Lower lobe of right lung (tissue), 2 donors: Measurements from ENCODE around the gene ADGRV1. TPM values are rescaled to one million over a fixed set of nuclear protein-coding genes. Genes with fewer than 3 reads are reported as not detected.

Experiments used
- ATAC-seq, 2 donors: fragments of 200-7000 bp; cut with Tn5 transposase; one replicate each; pipeline ENCODE4 v1.9.1; 2020 to 2022; ENCODE audit warnings: mild to moderate bottlenecking in 2 of 2, moderate library complexity in 2 of 2
- DNase-seq: peaks from one replicate; pipeline ENCODE4 v3.0.0-alpha.2; 2020
- H3K27ac ChIP-seq: fragments of 200-600 bp; one replicate; pipeline ENCODE4 v1.8.0; 2022
- H3K27me3 ChIP-seq: fragments of 200-600 bp; one replicate; pipeline ENCODE4 v1.8.0; 2022; ENCODE audit warnings: low read depth
- H3K36me3 ChIP-seq: fragments of 200-600 bp; one replicate; pipeline ENCODE4 v1.8.0; 2022; ENCODE audit warnings: mild to moderate bottlenecking
- H3K4me1 ChIP-seq: fragments of 200-600 bp; one replicate; pipeline ENCODE4 v1.8.0; 2022
- H3K4me3 ChIP-seq: fragments of 200-600 bp; one replicate; pipeline ENCODE4 v1.8.0; 2022; ENCODE audit warnings: mild to moderate bottlenecking
- H3K9me3 ChIP-seq: fragments of 200-600 bp; one replicate; pipeline ENCODE4 v1.8.0; 2022
- intact Hi-C: fragments of 100-400 bp; cut with DNase I; formaldehyde crosslinking; loops from one replicate; pipeline ENCODE4 v1.11.0; 2022
- total RNA-seq: library from RNA; stranded (reverse); fragmentation: NEBNext Ultra II Directional; extraction: Animal tissue kit (Norgen Biotek cat#: 25700); gene quantifications from one replicate; pipeline ENCODE4 v1.2.1, GENCODE V29; 2021
- TF ChIP-seq, protein P1 (sequence below): fragments of 200-600 bp; IDR thresholded peaks from one replicate; pipeline ENCODE4 v1.8.0; 2022; ENCODE audit warnings: antibody characterized with exemption, mild to moderate bottlenecking
- donor health status: DM: no; HTN: yes; CAD: no; lungs with severe emphysema.

ADGRV1 gene
- total RNA-seq, 1 donor from 2014 or later: 49.7 TPM

GRCh38 chr5:91000743-91001142 lies 442.1 kb downstream of the ADGRV1 start:
- Histone ChIP-seq H3K27me3 (no peaks in the 10 kb centered on the region), H3K36me3 (no peaks in the 10 kb centered on the region), H3K4me3 (no peak overlapping the region), H3K27ac (no peak overlapping the region), H3K4me1 (no peaks in the 10 kb centered on the region), H3K9me3 (peaks cover 9% of the 10 kb centered on the region)
- ATAC-seq (no peak), DNase-seq (no peak)
- TF ChIP-seq, protein P1, sequence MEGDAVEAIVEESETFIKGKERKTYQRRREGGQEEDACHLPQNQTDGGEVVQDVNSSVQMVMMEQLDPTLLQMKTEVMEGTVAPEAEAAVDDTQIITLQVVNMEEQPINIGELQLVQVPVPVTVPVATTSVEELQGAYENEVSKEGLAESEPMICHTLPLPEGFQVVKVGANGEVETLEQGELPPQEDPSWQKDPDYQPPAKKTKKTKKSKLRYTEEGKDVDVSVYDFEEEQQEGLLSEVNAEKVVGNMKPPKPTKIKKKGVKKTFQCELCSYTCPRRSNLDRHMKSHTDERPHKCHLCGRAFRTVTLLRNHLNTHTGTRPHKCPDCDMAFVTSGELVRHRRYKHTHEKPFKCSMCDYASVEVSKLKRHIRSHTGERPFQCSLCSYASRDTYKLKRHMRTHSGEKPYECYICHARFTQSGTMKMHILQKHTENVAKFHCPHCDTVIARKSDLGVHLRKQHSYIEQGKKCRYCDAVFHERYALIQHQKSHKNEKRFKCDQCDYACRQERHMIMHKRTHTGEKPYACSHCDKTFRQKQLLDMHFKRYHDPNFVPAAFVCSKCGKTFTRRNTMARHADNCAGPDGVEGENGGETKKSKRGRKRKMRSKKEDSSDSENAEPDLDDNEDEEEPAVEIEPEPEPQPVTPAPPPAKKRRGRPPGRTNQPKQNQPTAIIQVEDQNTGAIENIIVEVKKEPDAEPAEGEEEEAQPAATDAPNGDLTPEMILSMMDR: no peak
- intact Hi-C loops: no loop called here

DNA sequence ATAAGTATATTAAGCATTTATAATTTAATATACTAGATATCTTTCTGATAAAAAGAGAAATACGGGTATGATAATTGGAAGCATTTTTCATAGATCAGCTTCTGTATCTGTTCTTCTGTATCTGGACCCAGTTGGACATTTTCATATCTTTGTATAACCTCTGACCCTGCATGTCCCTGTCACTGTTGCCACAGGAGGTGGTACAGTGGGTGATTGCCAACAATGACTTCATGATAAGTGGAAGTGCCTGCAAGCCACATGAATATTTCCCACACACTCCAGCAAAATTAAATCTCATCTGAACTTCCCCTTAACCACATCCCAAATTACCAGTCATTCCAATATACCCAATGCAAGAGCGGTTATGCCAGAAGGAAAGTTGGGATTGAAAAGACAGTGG lies 448.1 kb downstream of the ADGRV1 start:
- H3K4me3 ChIP-seq: no peak overlapping the region
- no peak overlapping the region for H3K27ac ChIP-seq
- H3K27me3 ChIP-seq: no peaks in the 10 kb centered on the region
- intact Hi-C loops: no loop called here
- H3K9me3 ChIP-seq: no peaks in the 10 kb centered on the region
- H3K36me3 ChIP-seq: no peaks in the 10 kb centered on the region
- peak; percentile 9 to 31 for ATAC-seq
- TF ChIP-seq, protein P1: no peak
- no peaks in the 10 kb centered on the region for H3K4me1 ChIP-seq
- no peak for DNase-seq

- no peaks in the 10 kb centered on the region for H3K9me3 ChIP-seq
- no peak for ATAC-seq
- no peaks in the 10 kb centered on the region for H3K27me3 ChIP-seq
- H3K36me3 ChIP-seq: no peaks in the 10 kb centered on the region
- no peak overlapping the region for H3K4me3 ChIP-seq
- TF ChIP-seq, protein P1: no peak
- no peak overlapping the region for H3K27ac ChIP-seq
- DNase-seq: no peak
- intact Hi-C loops: no loop called here
- H3K4me1 ChIP-seq: no peaks in the 10 kb centered on the region
Measured at GRCh38 chr5:91007251-91007650, 448.7 kb downstream of the ADGRV1 start.

DNA sequence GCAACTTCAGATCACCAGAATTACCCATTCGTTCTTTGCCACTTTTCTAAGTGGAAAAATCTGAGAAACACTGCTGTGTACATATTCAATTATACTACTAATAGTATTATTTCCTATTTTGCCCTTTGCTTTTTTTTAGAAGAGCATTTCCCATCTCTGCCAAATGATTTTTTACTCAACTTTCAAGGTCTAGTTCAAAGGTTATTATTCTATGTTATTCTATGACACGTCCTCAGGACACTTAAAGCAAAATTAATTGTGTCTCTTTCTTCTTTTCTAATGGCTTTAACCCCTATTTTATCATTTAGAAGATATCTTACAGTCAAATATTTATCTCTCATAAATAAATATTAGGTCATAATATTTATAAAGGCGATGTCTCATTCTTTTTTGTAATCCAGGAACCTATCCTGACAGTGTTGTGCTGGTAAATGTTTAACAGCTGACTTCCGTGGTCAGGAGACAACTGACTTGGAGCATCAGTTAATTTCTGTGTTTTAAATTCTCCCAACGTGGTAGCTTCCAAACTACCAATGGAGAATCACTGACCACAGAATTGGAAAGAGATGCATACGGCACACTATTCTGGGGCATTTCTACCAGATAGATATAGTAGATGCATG lies 449.3 kb downstream of the ADGRV1 start:
- ATAC-seq: no peak
- intact Hi-C loops: no loop called here

DNA sequence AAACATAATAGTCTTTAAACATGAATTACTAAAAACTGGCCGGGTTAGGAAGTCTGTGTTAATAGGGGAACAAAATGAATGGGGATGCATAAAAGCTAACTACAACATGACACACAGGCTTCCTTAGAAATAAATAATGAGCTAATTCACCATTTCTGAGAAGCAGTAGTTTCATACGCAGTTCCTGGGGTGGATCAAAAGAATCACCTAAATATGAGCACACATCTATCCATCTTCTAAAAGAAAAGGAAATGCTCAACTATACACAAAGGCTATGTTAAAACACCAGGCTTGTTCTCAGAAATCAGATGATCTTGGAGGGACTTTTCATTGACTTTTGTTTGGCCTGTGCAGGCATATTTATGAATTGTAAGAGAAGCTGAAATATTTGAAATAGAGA lies 451.5 kb downstream of the ADGRV1 start:
- intact Hi-C loops: no loop called here
- DNase-seq (no peak), ATAC-seq (peak; percentile 11 to 14)
- Histone ChIP-seq H3K4me3 (no peak overlapping the region), H3K9me3 (no peaks in the 10 kb centered on the region), H3K36me3 (no peaks in the 10 kb centered on the region), H3K27me3 (no peaks in the 10 kb centered on the region), H3K27ac (peak overlapping the region; percentile 26), H3K4me1 (no peaks in the 10 kb centered on the region)
- TF ChIP-seq, protein P1: no peak

More for the DNA sequence above, 449.3 kb downstream of the ADGRV1 start:
- no peaks in the 10 kb centered on the region for H3K36me3 ChIP-seq
- no peaks in the 10 kb centered on the region for H3K4me1 ChIP-seq
- DNase-seq: no peak
- no peaks in the 10 kb centered on the region for H3K9me3 ChIP-seq
- no peaks in the 10 kb centered on the region for H3K27me3 ChIP-seq
- TF ChIP-seq, protein P1: no peak
- H3K27ac ChIP-seq: no peak overlapping the region
- H3K4me3 ChIP-seq: no peak overlapping the region
